H1 (cell line): ENCODE measurements around the gene SNX30. TPM values are rescaled to one million over a fixed set of nuclear protein-coding genes. Genes with fewer than 3 reads are reported as not detected.

Experiments used
- CTCF ChIA-PET: fragments of 300-600 bp; sonication (Branson Sonifier 250); formaldehyde crosslinking; loops from one replicate; lab custom pipeline; 2021; ENCODE audit not compliant: partially characterized antibody; lab: Charles Lee
- POLR2A ChIA-PET: fragments of 300-600 bp; sonication (Branson Sonifier 250); formaldehyde crosslinking; loops from one replicate; lab custom pipeline; 2021; ENCODE audit warnings: inconsistent platforms; ENCODE audit not compliant: partially characterized antibody; lab: Charles Lee
- DNase-seq, 2 experiments: peaks; one replicate each; pipeline versions ENCODE4 v3.0.0 to v3.0.0-alpha.2; 2010 to 2022; ENCODE audit warnings: low spot score in 2 of 2, low read depth in 1 of 2, mixed read lengths in 1 of 2
- FAIRE-seq: peaks from 2 replicates; lab custom pipeline; 2011; peaks lifted over from hg19 to GRCh38; lab: Jason Lieb, UNC
- H2AFZ ChIP-seq: 2 replicates; pipeline ENCODE4 v1.8.1; 2012; ENCODE audit warnings: low read length, inconsistent platforms
- H2AK5ac ChIP-seq: 2 replicates; pipeline ENCODE4 v1.6.1; 2013; ENCODE audit warnings: low read depth, low read length
- H2BK120ac ChIP-seq: replicated peaks from 2 replicates; pipeline ENCODE3; 2013; ENCODE audit warnings: low read depth, low read length, inconsistent platforms
- H2BK12ac ChIP-seq: 2 replicates; pipeline ENCODE4 v1.6.1; 2013; ENCODE audit warnings: low read depth, low read length
- H2BK15ac ChIP-seq: 2 replicates; pipeline ENCODE4 v1.6.1; 2013; ENCODE audit warnings: low read length
- H2BK20ac ChIP-seq: 2 replicates; pipeline ENCODE4 v1.6.1; 2013; ENCODE audit warnings: low read length
- H2BK5ac ChIP-seq: 2 replicates; pipeline ENCODE4 v1.6.1; 2013; ENCODE audit warnings: low read depth, low read length
- H3K14ac ChIP-seq: 2 replicates; pipeline ENCODE4 v1.6.1; 2013; ENCODE audit warnings: inconsistent platforms; ENCODE audit not compliant: insufficient read length
- H3K18ac ChIP-seq: 2 replicates; pipeline ENCODE4 v1.6.1; 2013; ENCODE audit warnings: low read length; ENCODE audit errors: extremely low read depth
- H3K23ac ChIP-seq: 2 replicates; pipeline ENCODE4 v1.6.1; 2013; ENCODE audit warnings: inconsistent platforms; ENCODE audit not compliant: insufficient read length
- H3K23me2 ChIP-seq: 2 replicates; pipeline ENCODE4 v1.6.1; 2013; ENCODE audit warnings: low read depth, low read length
- H3K27ac ChIP-seq: 2 replicates; pipeline ENCODE4 v1.6.1; 2011; ENCODE audit warnings: low read depth, low read length, inconsistent platforms
- H3K27me3 ChIP-seq, 4 experiments: replicated peaks in 1 of 4; 1 replicate in 1 of 4; 2 replicates in 3 of 4; pipeline versions ENCODE4 v1.6.1 to v1.8.1; 2011 to 2013; ENCODE audit warnings: low read length in 3 of 4, mild to moderate bottlenecking in 3 of 4, inconsistent platforms in 2 of 4, mixed read lengths in 2 of 4, moderate library complexity in 1 of 4; ENCODE audit not compliant: control insufficient read depth in 3 of 4, insufficient read depth in 3 of 4; ENCODE audit errors: extremely low read depth in 1 of 4
- H3K36me3 ChIP-seq, 4 experiments: 2 replicates each; pipeline versions ENCODE4 v1.6.1 to v1.8.1; 2011 to 2013; ENCODE audit warnings: mild to moderate bottlenecking in 4 of 4, low read length in 3 of 4, moderate library complexity in 2 of 4, control low read depth in 1 of 4, inconsistent platforms in 1 of 4; ENCODE audit not compliant: insufficient read depth in 4 of 4, control insufficient read depth in 2 of 4
- H3K4ac ChIP-seq: replicated peaks from 2 replicates; pipeline ENCODE3; 2013; ENCODE audit warnings: low read length, low read depth, mixed read lengths, inconsistent platforms; ENCODE audit not compliant: insufficient read length
- H3K4me1 ChIP-seq, 4 experiments: replicated peaks in 1 of 4; 1 replicate in 1 of 4; 2 replicates in 3 of 4; pipeline versions ENCODE4 v1.6.1 to v1.8.1; 2011 to 2013; ENCODE audit warnings: low read length in 3 of 4, inconsistent platforms in 2 of 4, mixed read lengths in 1 of 4; ENCODE audit not compliant: insufficient read depth in 4 of 4, control insufficient read depth in 3 of 4
- H3K4me2 ChIP-seq, 2 experiments: 2 replicates each; pipeline versions ENCODE4 v1.6.1 to v1.8.1; 2011 to 2013; ENCODE audit warnings: low read depth in 2 of 2, low read length in 2 of 2, control low read depth in 1 of 2, inconsistent platforms in 1 of 2, mild to moderate bottlenecking in 1 of 2; ENCODE audit not compliant: insufficient read depth in 1 of 2
- H3K4me3 ChIP-seq, 4 experiments: fragments of 200-600, 300-600 bp in 1 of 4; sonication (generic), shearing (Covaris generic), sonication (Bioruptor Twin) in 1 of 4; 2 replicates each; pipeline versions ENCODE4 v1.5.1 to v1.8.1; 2011 to 2016; ENCODE audit warnings: low read length in 4 of 4, low read depth in 3 of 4, control low read depth in 2 of 4, inconsistent platforms in 2 of 4, mild to moderate bottlenecking in 2 of 4, mixed read lengths in 1 of 4, moderate library complexity in 1 of 4; ENCODE audit not compliant: insufficient read depth in 2 of 4; ENCODE audit errors: extremely low read depth in 1 of 4
- H3K56ac ChIP-seq: replicated peaks from 2 replicates; pipeline ENCODE3; 2013; ENCODE audit warnings: low read depth, mild to moderate bottlenecking, mixed read lengths, low read length, inconsistent platforms; ENCODE audit not compliant: insufficient read length
- H3K79me1 ChIP-seq: 2 replicates; pipeline ENCODE4 v1.6.1; 2013; ENCODE audit warnings: low read depth, low read length, control low read depth
- H3K79me2 ChIP-seq, 2 experiments: 2 replicates each; pipeline versions ENCODE4 v1.6.1 to v1.8.1; 2012 to 2013; ENCODE audit warnings: low read length in 2 of 2, mild to moderate bottlenecking in 2 of 2, inconsistent platforms in 1 of 2; ENCODE audit not compliant: insufficient read depth in 2 of 2, control insufficient read depth in 1 of 2
- H3K9ac ChIP-seq, 4 experiments: replicated peaks in 1 of 4; 1 replicate in 1 of 4; 2 replicates in 3 of 4; pipeline versions ENCODE4 v1.6.1 to v1.8.1; 2011 to 2013; ENCODE audit warnings: low read depth in 3 of 4, low read length in 3 of 4, control low read depth in 2 of 4, mild to moderate bottlenecking in 2 of 4, moderate library complexity in 2 of 4, inconsistent platforms in 1 of 4; ENCODE audit errors: extremely low read depth in 1 of 4
- H3K9me3 ChIP-seq, 2 experiments: 2 replicates each; pipeline versions ENCODE4 v1.6.1 to v1.8.1; 2012 to 2013; ENCODE audit warnings: mild to moderate bottlenecking in 2 of 2, moderate library complexity in 2 of 2, control low read depth in 1 of 2, inconsistent platforms in 1 of 2, low read depth in 1 of 2, low read length in 1 of 2, mixed read lengths in 1 of 2; ENCODE audit not compliant: insufficient read depth in 2 of 2
- H4K20me1 ChIP-seq, 2 experiments: replicated peaks in 1 of 2; 2 replicates each; pipeline versions ENCODE3 to v1.8.1; 2011 to 2013; ENCODE audit warnings: inconsistent platforms in 2 of 2, low read length in 2 of 2, mild to moderate bottlenecking in 1 of 2; ENCODE audit not compliant: insufficient read depth in 2 of 2, control insufficient read depth in 1 of 2
- H4K5ac ChIP-seq: 2 replicates; pipeline ENCODE4 v1.6.1; 2013; ENCODE audit warnings: low read length, low read depth, mixed read lengths, inconsistent platforms; ENCODE audit not compliant: insufficient read length
- H4K8ac ChIP-seq: 2 replicates; pipeline ENCODE4 v1.8.0; 2013; ENCODE audit warnings: mild to moderate bottlenecking, moderate library complexity, low read length, inconsistent platforms; ENCODE audit not compliant: insufficient read depth; ENCODE audit errors: extremely low read depth
- H4K91ac ChIP-seq: replicated peaks from 2 replicates; pipeline ENCODE3; 2013; ENCODE audit warnings: low read length, mixed read lengths, inconsistent platforms; ENCODE audit not compliant: insufficient read length
- KDM1A ChIP-seq: fragments of 200-600, 300-600 bp; sonication (generic); IDR thresholded peaks from 2 replicates; pipeline ENCODE4 v1.7.1; 2016; ENCODE audit warnings: mild to moderate bottlenecking, low read length, borderline replicate concordance
- NANOG ChIP-seq: IDR thresholded peaks from 2 replicates; pipeline ENCODE4 v1.6.1; 2011; ENCODE audit warnings: low read length, low read depth, mild to moderate bottlenecking, inconsistent platforms; ENCODE audit not compliant: insufficient read depth, poor library complexity, severe bottlenecking
- RFX5 ChIP-seq: IDR thresholded peaks from 2 replicates; pipeline ENCODE4 v1.6.1; 2011; ENCODE audit warnings: low read depth, low read length, improper control_type of control experiment, borderline replicate concordance
- TAF7 ChIP-seq: optimal IDR thresholded peaks from 2 replicates; pipeline ENCODE3; 2011; ENCODE audit warnings: low read depth, mild to moderate bottlenecking, inconsistent platforms, low read length, moderate library complexity, borderline replicate concordance
- TEAD4 ChIP-seq: IDR thresholded peaks from 2 replicates; pipeline ENCODE4 v1.6.1; 2012; ENCODE audit warnings: low read depth, low read length, inconsistent platforms, mixed read lengths
- WGBS, 2 experiments: shearing (Covaris generic) in 1 of 2; methylation state at CpG; one replicate each; pipeline versions ENCODE4 v1.1.6 to v1.1.7; 2013 to 2015; ENCODE audit warnings: low lambda C conversion rate in 2 of 2, mixed read lengths in 2 of 2, inconsistent platforms in 1 of 2, low coverage in 1 of 2, missing lambda C conversion rate in 1 of 2; ENCODE audit not compliant: insufficient replicate concordance in 2 of 2, insufficient coverage in 1 of 2, insufficient read length in 1 of 2; ENCODE audit errors: extremely low coverage in 1 of 2, missing lambda C conversion rate in 1 of 2; 5-methylcytosine and 5-hydroxymethylcytosine counted together
- polyA plus RNA-seq, 7 experiments: library from polyadenylated mRNA; depleted of rRNA in 3 of 7; stranded (reverse) in 5 of 7; unstranded in 2 of 7; fragments of >200 nt in 5 of 7; fragments of 200-250 nt in 2 of 7; gene quantifications; 1 replicate in 5 of 7; 2 replicates in 1 of 7; 4 replicates in 1 of 7; pipeline versions ENCODE4 v1.2.1 to v1.2.3, GENCODE V29; 2011 to 2013; ENCODE audit warnings: missing spikeins in 2 of 7, mixed read lengths in 2 of 7
- total RNA-seq: library from RNA; stranded (reverse); fragmentation: NEBNext Ultra II Directional; extraction: Animal tissue kit (Norgen Biotek cat#: 25700); gene quantifications from 2 replicates; pipeline ENCODE4 v1.2.1, GENCODE V29; 2021
- TF ChIP-seq, protein P1 (sequence below): IDR thresholded peaks from 2 replicates; pipeline ENCODE4 v1.6.1; 2011; ENCODE audit warnings: low read depth, mild to moderate bottlenecking, low read length; ENCODE audit not compliant: insufficient read depth

SNX30 gene
- total and polyA plus RNA-seq, 2 of the 8 experiments (the other 6 are each of a cell fraction or from before 2014, with no cell fraction given) = 4.0 to 12.2 TPM

DNA sequence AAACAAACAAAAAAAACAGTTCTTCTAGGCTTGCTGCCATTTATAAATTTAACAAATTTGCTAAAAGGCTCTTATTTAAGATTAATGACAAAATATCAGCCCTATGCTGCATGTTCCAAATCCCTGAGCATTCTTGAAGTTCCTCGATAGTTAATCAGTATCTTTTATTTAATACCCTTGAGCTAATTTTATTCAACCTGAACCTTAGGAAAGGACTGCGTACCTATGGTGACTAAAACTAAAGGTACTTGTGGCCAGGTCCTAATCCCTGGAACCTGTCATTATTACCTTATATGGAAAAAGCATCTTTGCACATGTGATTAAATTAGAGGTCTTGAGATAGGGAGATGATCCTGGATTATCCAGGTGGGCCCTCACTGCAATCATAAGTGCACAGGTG, 22.2 kb upstream of the SNX30 start:
- Histone ChIP-seq H4K91ac (no peak overlapping the region), H2BK20ac (no peak overlapping the region), H2BK5ac (no peak overlapping the region), H2BK15ac (no peak overlapping the region), H3K23ac (no peak overlapping the region), H3K27ac (no peak overlapping the region), H3K4me3 (no peak overlapping the region), H3K9ac (no peak overlapping the region), H3K9me3 (no peaks in the 10 kb centered on the region), H2BK12ac (no peak overlapping the region), H3K79me2 (no peaks in the 10 kb centered on the region), H3K27me3 (no peaks in the 10 kb centered on the region), H3K23me2 (no peaks in the 10 kb centered on the region), H3K56ac (no peak overlapping the region), H3K14ac (no peak overlapping the region), H3K4ac (no peak overlapping the region), H3K4me1 (no peaks in the 10 kb centered on the region), H4K20me1 (no peaks in the 10 kb centered on the region), H2AFZ (no peak overlapping the region), H3K79me1 (no peaks in the 10 kb centered on the region), H2BK120ac (no peak overlapping the region), H4K8ac (no peak overlapping the region), H3K36me3 (no peaks in the 10 kb centered on the region), H2AK5ac (no peak overlapping the region), H3K4me2 (no peak overlapping the region), H4K5ac (no peak overlapping the region), H3K18ac (no peak overlapping the region)
- 91% methylated on average over 2 of the region's 2 CpGs; no CpG with 5 or more reads in 1 of the 2 experiments for WGBS, 2 experiments
- DNase-seq = no peak
- POLR2A ChIA-PET = no interaction called here
- FAIRE-seq = no peak
- TF ChIP-seq RFX5 = no peak
- TF ChIP-seq, protein P1, sequence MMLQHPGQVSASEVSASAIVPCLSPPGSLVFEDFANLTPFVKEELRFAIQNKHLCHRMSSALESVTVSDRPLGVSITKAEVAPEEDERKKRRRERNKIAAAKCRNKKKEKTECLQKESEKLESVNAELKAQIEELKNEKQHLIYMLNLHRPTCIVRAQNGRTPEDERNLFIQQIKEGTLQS = no peak
- no peak for TF ChIP-seq KDM1A
- TF ChIP-seq TEAD4 = no peak
- TF ChIP-seq TAF7 = no peak
- no peak for TF ChIP-seq NANOG
- CTCF ChIA-PET = interaction anchor here (0.6 to 2.4 kb wide), 2 partner anchors 10 to 111 kb away, joined by 5 to 9 read pairs; partner anchors contain the start of gene INIP
